GM12875 (cell line): ENCODE data around the gene TRIM49.
"Not testable (repeated sequence)": the region's sequence is repeated elsewhere in the genome, so short reads cannot be mapped to it uniquely, and the experiment has no call there.

ENCODE experiments used
- H3K4me3 ChIP-seq: one replicate; pipeline ENCODE4 v1.5.1; 2011; ENCODE audit warnings: low read depth, low read length, control low read depth

Gene TRIM49

GRCh38 chr11:89808475-89808874, at the start of gene TRIM49:
Gene TRIM49 (minus strand): TSS chr11:89808575. CDS start chr11:89804469, 4,106 bp downstream.
- H3K4me3 ChIP-seq: not testable (repeated sequence)

- not testable (repeated sequence) for H3K4me3 ChIP-seq
Measured at GRCh38 chr11:89826694-89827093, 18.3 kb upstream of the TRIM49 start.

- not testable (repeated sequence) for H3K4me3 ChIP-seq
Measured at GRCh38 chr11:89820008-89820407, 11.6 kb upstream of the TRIM49 start.

- not testable (repeated sequence) for H3K4me3 ChIP-seq
Measured at GRCh38 chr11:89813535-89813934, 5.2 kb upstream of the TRIM49 start.

- H3K4me3 ChIP-seq: not testable (repeated sequence)
Measured at GRCh38 chr11:89787506-89788063, 20.8 kb downstream of the TRIM49 start.

- not testable (repeated sequence) for H3K4me3 ChIP-seq
Measured at GRCh38 chr11:89785726-89786125, 22.6 kb downstream of the TRIM49 start.

GRCh38 chr11:89750822-89751221, 57.6 kb downstream of the TRIM49 start:
- not testable (repeated sequence) for H3K4me3 ChIP-seq
